ENCODE measurements around the gene NR6A1. TPM values are rescaled to one million over a fixed set of nuclear protein-coding genes. Genes with fewer than 3 reads are reported as not detected.

The NR6A1 gene
- total RNA-seq, 1 experiment from 2014 or later: 99.3 TPM

DNA sequence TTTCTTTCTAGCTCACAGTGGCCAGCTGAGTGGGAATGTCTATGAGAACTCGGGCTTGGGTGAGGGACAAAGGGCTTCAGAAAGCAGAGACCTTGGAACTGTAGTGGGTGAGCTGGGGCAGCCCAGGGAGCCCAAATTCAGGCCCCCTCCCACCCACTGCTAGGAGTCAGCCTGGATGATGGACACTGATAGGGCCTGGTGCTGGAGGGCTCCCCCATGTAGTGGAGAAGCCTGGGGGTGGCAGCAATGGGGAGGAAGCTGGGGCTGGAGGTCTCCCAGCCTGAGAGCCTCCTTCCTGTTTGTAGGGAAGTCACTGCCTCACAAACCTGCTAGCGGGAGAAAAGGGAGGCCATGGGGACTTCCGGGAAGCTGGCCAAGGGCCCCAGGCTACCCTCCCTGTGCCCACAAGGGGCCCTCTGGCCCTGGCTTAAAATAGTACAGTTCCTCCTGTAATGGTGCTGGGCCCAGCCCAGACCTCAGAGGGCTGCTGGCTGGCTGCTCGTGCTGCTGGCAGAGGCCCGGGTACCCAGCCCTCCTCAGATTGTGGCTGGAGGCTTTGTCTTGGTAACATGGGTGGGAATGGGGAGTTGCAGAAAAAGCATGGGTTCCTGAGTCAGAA, 257.6 kb downstream of the NR6A1 start:
- Histone ChIP-seq H4K20me1 (ENCODE audit: control insufficient read depth, insufficient read depth, insufficient read length) (no peaks in the 10 kb centered on the region), H3K27me3 (ENCODE audit: insufficient read depth, low read length) (no peaks in the 10 kb centered on the region), H3K9me3 (ENCODE audit: control insufficient read depth, low read depth, low read length) (no peaks in the 10 kb centered on the region), H3T11ph (ENCODE audit: low read length) (no peak overlapping the region), H3K14ac (ENCODE audit: insufficient read depth, low read length) (no peak overlapping the region), H3K23me2 (ENCODE audit: insufficient read length, low read depth, low read length, poor library complexity, severe bottlenecking) (no peaks in the 10 kb centered on the region), H3K56ac (ENCODE audit: insufficient read length, low read depth, low read length) (no peak overlapping the region), H3K4me2 (ENCODE audit: insufficient read depth, insufficient read length, low read length) (no peak overlapping the region), H2BK12ac (ENCODE audit: insufficient read length, low read depth, low read length) (no peak overlapping the region), H2BK120ac (ENCODE audit: low read depth, low read length, poor library complexity, severe bottlenecking) (no peak overlapping the region), H3K18ac (ENCODE audit: insufficient read length, low read depth, low read length) (no peak overlapping the region), H2BK5ac (ENCODE audit: insufficient read length, low read length) (no peak overlapping the region), H3K27ac (ENCODE audit: insufficient read length, low read depth, low read length) (no peak overlapping the region), H3K4me1 (ENCODE audit: insufficient read depth, low read length) (no peaks in the 10 kb centered on the region), H4K8ac (replicated peaks; ENCODE audit: insufficient read length, low read depth, low read length) (no peak overlapping the region), H2AK5ac (ENCODE audit: insufficient read length, low read length) (no peak overlapping the region), H2BK20ac (ENCODE audit: low read depth, low read length, poor library complexity, severe bottlenecking) (no peak overlapping the region), H3K23ac (ENCODE audit: insufficient read length, low read depth, low read length) (no peak overlapping the region), H2AFZ (ENCODE audit: low read length) (no peak overlapping the region), H3K4ac (ENCODE audit: low read depth, low read length) (no peak overlapping the region), H3K79me1 (ENCODE audit: insufficient read depth, low read depth, low read length, poor library complexity, severe bottlenecking) (no peaks in the 10 kb centered on the region), H4K91ac (ENCODE audit: insufficient read length, low read depth, low read length) (no peak overlapping the region), H2BK15ac (ENCODE audit: low read depth, low read length) (no peak overlapping the region), H3K9ac (ENCODE audit: extremely low read depth, insufficient read length, low read length) (no peak overlapping the region), H3K79me2 (ENCODE audit: insufficient read depth, low read length) (no peaks in the 10 kb centered on the region), H4K5ac (ENCODE audit: insufficient read length, low read depth, low read length) (no peak overlapping the region)
- DNase-seq: no peak
- no peaks in the 10 kb centered on the region for H3K9me3 Mint-ChIP-seq
- no peak for TF ChIP-seq CTCF (conservative IDR thresholded peaks at IDR 0.05)
- H3K4me3 Mint-ChIP-seq: no peak overlapping the region
- H3K27me3 Mint-ChIP-seq (ENCODE audit: low read depth): peaks cover 2% of the 10 kb centered on the region
- WGBS (ENCODE audit: extremely low coverage, insufficient read length, low lambda C conversion rate): no CpG with 5 or more reads among the region's 5 CpGs
- no peak overlapping the region for H3K27ac Mint-ChIP-seq
- peaks cover 2 to 23% of the 10 kb centered on the region in 2 experiments; a peak in 3 of 4 replicates for H3K4me1 Mint-ChIP-seq
- H3K36me3 Mint-ChIP-seq (ENCODE audit: insufficient read depth in 1 of 3, low read depth in 3 of 3): peaks cover 0 to 9% (median 3%) of the 10 kb centered on the region in 3 experiments; a peak in 2 of 7 replicates

Measured in H9 (cell line).